Smooth muscle cell (in vitro differentiated cells): ENCODE measurements around the gene ITPR3. TPM values are rescaled to one million over a fixed set of nuclear protein-coding genes. Genes with fewer than 3 reads are reported as not detected.

Experiments used
- DNase-seq: peaks from one replicate; lab custom pipeline; 2025; ENCODE audit not compliant: unreplicated experiment; lab: John Stamatoyannopoulos, UW
- H2AFZ ChIP-seq: fragments of 200-600 bp; sonication (generic); 2 replicates; pipeline ENCODE4 v1.6.0; 2016; ENCODE audit warnings: antibody characterized with exemption, low read depth, mild to moderate bottlenecking
- H3F3A ChIP-seq: fragments of 200-600 bp; sonication (generic); 2 replicates; pipeline ENCODE4 v1.6.0; 2017; ENCODE audit warnings: antibody characterized with exemption, low read depth
- H3K27ac ChIP-seq: fragments of 200-600 bp; sonication (generic); 2 replicates; pipeline ENCODE4 v1.5.1; 2016; ENCODE audit warnings: low read depth, mild to moderate bottlenecking
- H3K27me3 ChIP-seq: fragments of 200-600 bp; sonication (generic); 2 replicates; pipeline ENCODE4 v1.6.1; 2016; ENCODE audit warnings: low read depth, mild to moderate bottlenecking
- H3K36me3 ChIP-seq: fragments of 200-600 bp; sonication (generic); 2 replicates; pipeline ENCODE4 v1.5.1; 2016; ENCODE audit warnings: low read depth
- H3K4me1 ChIP-seq: fragments of 200-600 bp; sonication (generic); 2 replicates; pipeline ENCODE4 v1.5.1; 2016; ENCODE audit warnings: low read depth
- H3K4me2 ChIP-seq: fragments of 200-600 bp; sonication (generic); 2 replicates; pipeline ENCODE4 v1.6.0; 2016; ENCODE audit warnings: mild to moderate bottlenecking
- H3K4me3 ChIP-seq: fragments of 200-600 bp; sonication (generic); 2 replicates; pipeline ENCODE4 v1.5.1; 2016; ENCODE audit warnings: mild to moderate bottlenecking
- H3K79me2 ChIP-seq: fragments of 200-600 bp; sonication (generic); 2 replicates; pipeline ENCODE4 v1.6.0; 2016; ENCODE audit warnings: low read depth, mild to moderate bottlenecking
- H3K9ac ChIP-seq: fragments of 200-600 bp; sonication (generic); 2 replicates; pipeline ENCODE4 v1.6.0; 2016; ENCODE audit warnings: low read depth
- H3K9me3 ChIP-seq: fragments of 200-600 bp; sonication (generic); replicated peaks from 2 replicates; pipeline ENCODE4 v1.5.1; 2016; ENCODE audit warnings: low read depth
- H4K20me1 ChIP-seq: fragments of 200-600 bp; sonication (generic); 2 replicates; pipeline ENCODE4 v1.6.0; 2016; ENCODE audit warnings: low read depth
- WGBS: methylation state at CpG from one replicate; pipeline ENCODE4 v1.1.7; 2016; ENCODE audit warnings: low lambda C conversion rate; 5-methylcytosine and 5-hydroxymethylcytosine counted together
- polyA plus RNA-seq: library from polyadenylated mRNA; unstranded; fragments of >200 nt; fragmentation: Nextera tagmentation; extraction: Ambion mirVana; gene quantifications from 2 replicates; pipeline ENCODE4 v1.2.1, GENCODE V29; 2016
- total RNA-seq: library from RNA; depleted of rRNA; stranded (reverse); fragments of >200 nt; gene quantifications from 2 replicates; pipeline ENCODE4 v1.2.3, GENCODE V29; 2014
- TF ChIP-seq, protein P1 (sequence below): fragments of 200-600 bp; sonication (generic); IDR thresholded peaks from 2 replicates; pipeline ENCODE4 v1.5.1; 2017; ENCODE audit warnings: borderline replicate concordance, mild to moderate bottlenecking, antibody characterized with exemption; ENCODE audit not compliant: insufficient read depth, poor library complexity, severe bottlenecking

Gene ITPR3
- total and polyA plus RNA-seq, 2 experiments from 2014 or later, result 2.0 to 7.4 TPM

DNA sequence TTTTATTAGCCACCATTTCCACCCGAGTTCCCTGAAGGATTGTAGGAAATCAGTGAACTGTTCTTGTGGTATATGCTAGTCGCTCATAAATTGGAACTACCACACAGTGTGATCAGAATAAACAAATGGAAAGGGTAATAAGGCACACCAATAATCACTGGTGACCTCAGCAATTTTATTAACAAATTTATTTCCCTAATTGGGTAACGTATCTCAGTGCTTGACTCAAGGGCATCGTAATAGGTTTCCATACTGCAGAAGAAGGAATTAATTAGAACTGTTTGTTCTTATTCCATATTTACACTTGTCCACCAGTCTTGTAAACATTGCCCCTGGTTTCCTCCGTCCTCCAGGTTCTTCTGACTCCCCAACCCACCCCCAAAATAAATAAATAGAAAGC, 100.4 kb downstream of the ITPR3 start:
- Histone ChIP-seq H3K79me2 (no peaks in the 10 kb centered on the region), H4K20me1 (no peaks in the 10 kb centered on the region), H2AFZ (no peak overlapping the region), H3K4me3 (no peak overlapping the region), H3F3A (no peaks in the 10 kb centered on the region), H3K27ac (no peak overlapping the region), H3K4me1 (no peaks in the 10 kb centered on the region), H3K27me3 (no peaks in the 10 kb centered on the region), H3K9me3 (no peaks in the 10 kb centered on the region), H3K9ac (no peak overlapping the region), H3K36me3 (no peaks in the 10 kb centered on the region), H3K4me2 (no peak overlapping the region)
- TF ChIP-seq, protein P1, sequence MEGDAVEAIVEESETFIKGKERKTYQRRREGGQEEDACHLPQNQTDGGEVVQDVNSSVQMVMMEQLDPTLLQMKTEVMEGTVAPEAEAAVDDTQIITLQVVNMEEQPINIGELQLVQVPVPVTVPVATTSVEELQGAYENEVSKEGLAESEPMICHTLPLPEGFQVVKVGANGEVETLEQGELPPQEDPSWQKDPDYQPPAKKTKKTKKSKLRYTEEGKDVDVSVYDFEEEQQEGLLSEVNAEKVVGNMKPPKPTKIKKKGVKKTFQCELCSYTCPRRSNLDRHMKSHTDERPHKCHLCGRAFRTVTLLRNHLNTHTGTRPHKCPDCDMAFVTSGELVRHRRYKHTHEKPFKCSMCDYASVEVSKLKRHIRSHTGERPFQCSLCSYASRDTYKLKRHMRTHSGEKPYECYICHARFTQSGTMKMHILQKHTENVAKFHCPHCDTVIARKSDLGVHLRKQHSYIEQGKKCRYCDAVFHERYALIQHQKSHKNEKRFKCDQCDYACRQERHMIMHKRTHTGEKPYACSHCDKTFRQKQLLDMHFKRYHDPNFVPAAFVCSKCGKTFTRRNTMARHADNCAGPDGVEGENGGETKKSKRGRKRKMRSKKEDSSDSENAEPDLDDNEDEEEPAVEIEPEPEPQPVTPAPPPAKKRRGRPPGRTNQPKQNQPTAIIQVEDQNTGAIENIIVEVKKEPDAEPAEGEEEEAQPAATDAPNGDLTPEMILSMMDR, result no peak
- 79% methylated on average over 5 of the region's 5 CpGs for WGBS
- DNase-seq, result no peak

GRCh38 chr6:33722103-33722623, 101.0 kb downstream of the ITPR3 start:
- H3K9me3 ChIP-seq, result no peaks in the 10 kb centered on the region
- H4K20me1 ChIP-seq, result no peaks in the 10 kb centered on the region
- no peak overlapping the region for H3K27ac ChIP-seq
- H3K4me1 ChIP-seq, result no peaks in the 10 kb centered on the region
- H3K79me2 ChIP-seq, result no peaks in the 10 kb centered on the region
- TF ChIP-seq, protein P1, result no peak
- H3F3A ChIP-seq, result no peaks in the 10 kb centered on the region
- no peak overlapping the region for H2AFZ ChIP-seq
- no peak overlapping the region for H3K4me3 ChIP-seq
- no peak overlapping the region for H3K9ac ChIP-seq
- WGBS, result 89% methylated on average over 5 of the region's 5 CpGs
- H3K27me3 ChIP-seq, result no peaks in the 10 kb centered on the region
- no peak overlapping the region for H3K4me2 ChIP-seq
- no peak for DNase-seq
- H3K36me3 ChIP-seq, result no peaks in the 10 kb centered on the region

- Histone ChIP-seq H3K4me3 (no peak overlapping the region), H4K20me1 (no peaks in the 10 kb centered on the region), H3K27ac (no peak overlapping the region), H3K4me2 (no peak overlapping the region), H3K9me3 (no peaks in the 10 kb centered on the region), H3K79me2 (no peaks in the 10 kb centered on the region), H3K9ac (no peak overlapping the region), H3K27me3 (no peaks in the 10 kb centered on the region), H3K36me3 (no peaks in the 10 kb centered on the region), H3F3A (no peaks in the 10 kb centered on the region), H3K4me1 (no peaks in the 10 kb centered on the region), H2AFZ (no peak overlapping the region)
- TF ChIP-seq, protein P1, result no peak
- DNase-seq, result no peak
- WGBS, result 86% methylated on average over 3 of the region's 3 CpGs
Observed at GRCh38 chr6:33723371-33724085, 102.4 kb downstream of the ITPR3 start.
